ENCODE results near the gene COL5A1.

DNA sequence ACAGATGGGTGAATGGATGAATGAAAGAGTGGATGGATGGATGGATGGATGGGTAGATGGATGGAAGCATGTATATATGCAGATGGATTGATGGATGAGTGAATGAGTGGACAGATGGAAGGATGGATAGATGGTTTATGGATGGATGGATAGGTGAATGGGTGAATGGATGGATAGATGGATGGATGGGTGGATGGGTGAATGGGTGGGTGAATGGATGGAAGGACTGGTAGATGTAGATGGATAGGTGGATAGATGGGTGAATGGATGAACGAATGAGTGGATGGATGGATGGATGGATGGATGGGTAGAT, 85.1 kb downstream of the COL5A1 start:
- TF ChIP-seq CTCF (IDR thresholded peaks at IDR 0.05) (no peak), POLR2A (IDR thresholded peaks at IDR 0.05) (no peak)

All from Peyer's patch (tissue), 4 donors.